Small intestine (tissue), 7 donors: ENCODE results near the gene KRTAP12-2. TPM values are rescaled to one million over a fixed set of nuclear protein-coding genes. Genes with fewer than 3 reads are reported as not detected.
"Not testable (repeated sequence)": the region's sequence is repeated elsewhere in the genome, so short reads cannot be mapped to it uniquely, and the experiment has no call there.

Experiments used
- DNase-seq, 2 donors: peaks; one replicate each; pipeline versions ENCODE4 v3.0.0 to v3.0.0-alpha.2; 2013
- FAIRE-seq: peaks from 2 replicates; lab custom pipeline; 2012; peaks lifted over from hg19 to GRCh38; lab: Jason Lieb, UNC
- H3K27ac ChIP-seq, 3 donors: one replicate each; pipeline ENCODE4 v1.5.1; 2013; ENCODE audit warnings: low read length in 2 of 3, mild to moderate bottlenecking in 2 of 3, control low read depth in 1 of 3, inconsistent platforms in 1 of 3, low read depth in 1 of 3, moderate library complexity in 1 of 3
- H3K27me3 ChIP-seq, 3 donors: one replicate each; pipeline ENCODE4 v1.6.1; 2013; ENCODE audit warnings: low read length in 3 of 3, inconsistent platforms in 1 of 3; ENCODE audit not compliant: control insufficient read depth in 3 of 3, insufficient read depth in 3 of 3
- H3K36me3 ChIP-seq, 3 donors: one replicate each; pipeline ENCODE4 v1.6.1; 2013; ENCODE audit warnings: low read length in 3 of 3, inconsistent platforms in 1 of 3, low read depth in 1 of 3, mild to moderate bottlenecking in 1 of 3, moderate library complexity in 1 of 3; ENCODE audit not compliant: control insufficient read depth in 3 of 3, insufficient read depth in 2 of 3
- H3K4me1 ChIP-seq, 3 donors: one replicate each; pipeline ENCODE4 v1.6.1; 2013; ENCODE audit warnings: low read length in 2 of 3, inconsistent platforms in 1 of 3, low read depth in 1 of 3, mild to moderate bottlenecking in 1 of 3, moderate library complexity in 1 of 3; ENCODE audit not compliant: control insufficient read depth in 3 of 3, insufficient read depth in 2 of 3
- H3K4me3 ChIP-seq, 3 donors: one replicate each; pipeline ENCODE4 v1.5.1; 2013; ENCODE audit warnings: low read length in 3 of 3, control low read depth in 1 of 3, inconsistent platforms in 1 of 3, low read depth in 1 of 3, mild to moderate bottlenecking in 1 of 3, moderate library complexity in 1 of 3
- H3K9me3 ChIP-seq, 2 donors: one replicate each; pipeline ENCODE4 v1.6.1; 2013; ENCODE audit warnings: low read depth in 1 of 2, low read length in 1 of 2; ENCODE audit not compliant: control insufficient read depth in 2 of 2, insufficient read depth in 1 of 2
- WGBS, 3 donors: extraction: QIAGEN DNeasy Blood & Tissue Kit; methylation state at CpG; one replicate each; pipeline ENCODE4 v1.1.7; 2013; 5-methylcytosine and 5-hydroxymethylcytosine counted together
- polyA plus RNA-seq, 4 donors: library from polyadenylated mRNA; stranded (reverse) in 3 of 4; unstranded in 1 of 4; fragments of 200-250 nt in 3 of 4; fragments of 120-200 nt in 1 of 4; gene quantifications; one replicate each; pipeline versions ENCODE4 v1.2.1 to v1.2.3, GENCODE V29; 2013
- donor health status: healthy with polysubstance abuse.
- donor health status: control.
- donor health status: control.
- donor health status: Bipolar disorder and iron deficiency.
- donor health status: healthy.

The KRTAP12-2 gene
- polyA plus RNA-seq, 4 donors = not detected

DNA sequence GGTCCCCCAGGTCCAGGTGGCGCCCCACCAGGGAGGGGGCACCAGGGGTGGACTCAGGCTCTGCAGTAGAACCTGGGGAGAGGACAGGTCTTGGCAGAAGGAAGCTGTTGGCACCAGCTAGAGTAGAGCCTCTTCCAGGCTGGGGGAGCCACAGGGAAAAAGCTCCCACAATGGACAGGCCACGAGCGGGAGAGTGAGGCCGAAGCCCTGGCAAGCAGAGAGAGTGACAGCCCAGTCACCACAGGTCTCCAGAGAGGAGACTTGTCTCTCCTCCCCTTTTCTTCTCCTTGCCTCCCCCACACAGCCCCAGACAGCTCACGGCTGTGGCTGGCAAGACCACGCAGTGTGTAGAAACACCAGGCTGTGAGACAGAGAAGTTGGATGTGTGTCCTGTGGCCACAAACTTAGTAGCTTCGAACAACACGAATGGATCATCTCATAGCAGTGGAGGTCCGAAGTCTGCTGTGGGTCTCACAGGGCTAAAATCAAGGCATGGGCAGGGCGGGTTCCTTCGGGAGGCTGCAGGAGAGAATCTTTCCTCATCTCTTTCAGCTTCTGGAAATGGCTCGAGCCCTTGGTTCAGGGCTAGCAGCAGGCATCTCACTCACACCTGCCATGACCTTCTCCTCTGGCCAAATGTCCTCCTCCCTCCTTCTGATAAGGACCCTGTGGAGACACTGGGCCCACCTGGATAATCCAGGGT is 15.6 kb downstream of the KRTAP12-2 start:
- Histone ChIP-seq H3K27ac (no peak overlapping the region), H3K9me3 (peaks cover 0 to 7% of the 10 kb centered on the region in 2 donors), H3K27me3 (peaks cover 0 to 2% (median 0%) of the 10 kb centered on the region in 3 donors), H3K36me3 (no peaks in the 10 kb centered on the region), H3K4me3 (no peak overlapping the region), H3K4me1 (no peaks in the 10 kb centered on the region)
- FAIRE-seq (no peak), DNase-seq (no peak)
- WGBS, 3 donors = 81 to 89% (median 84%) methylated on average over 12 of the region's 12 CpGs

DNA sequence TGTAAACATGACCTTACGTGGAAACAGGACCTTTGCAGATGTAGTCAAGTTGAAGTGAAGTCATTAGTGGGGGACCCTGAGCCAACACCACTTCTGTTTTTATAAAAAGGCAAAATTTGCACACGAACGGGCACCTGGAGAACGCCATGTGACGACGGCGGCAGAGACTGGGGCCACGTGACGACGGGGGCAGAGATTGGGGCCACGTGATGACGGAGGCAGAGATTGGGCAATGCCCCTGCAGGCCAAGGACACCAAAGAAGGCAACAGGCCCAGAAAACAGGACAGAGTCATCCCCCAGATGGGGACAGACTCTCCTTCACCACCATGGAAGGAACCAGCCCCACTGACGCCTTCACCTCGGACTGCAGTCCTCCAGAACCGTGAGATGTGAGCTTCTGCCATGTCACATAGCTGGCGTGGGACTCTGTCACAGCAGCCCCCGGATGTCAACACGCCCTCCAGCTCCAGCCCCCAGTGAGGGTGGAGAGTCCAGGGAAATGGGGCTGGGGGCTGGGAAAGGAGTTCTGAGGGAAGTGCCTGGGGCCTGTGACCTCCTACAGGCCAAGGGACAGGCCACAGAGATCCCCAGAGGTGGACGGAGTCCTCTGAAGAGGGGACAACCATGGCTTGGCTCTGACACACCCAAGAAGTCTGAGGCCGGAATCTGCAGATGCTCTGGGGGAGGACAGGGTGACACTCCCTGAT is 16.3 kb downstream of the KRTAP12-2 start:
- Histone ChIP-seq H3K36me3 (no peaks in the 10 kb centered on the region), H3K27ac (no peak overlapping the region), H3K9me3 (peaks cover 0 to 3% of the 10 kb centered on the region in 2 donors), H3K4me3 (no peak overlapping the region), H3K4me1 (no peaks in the 10 kb centered on the region), H3K27me3 (peaks cover 0 to 2% (median 0%) of the 10 kb centered on the region in 3 donors)
- FAIRE-seq (no peak), DNase-seq (no peak)
- WGBS, 3 donors = 84 to 91% (median 88%) methylated on average over 20 of the region's 20 CpGs

DNA sequence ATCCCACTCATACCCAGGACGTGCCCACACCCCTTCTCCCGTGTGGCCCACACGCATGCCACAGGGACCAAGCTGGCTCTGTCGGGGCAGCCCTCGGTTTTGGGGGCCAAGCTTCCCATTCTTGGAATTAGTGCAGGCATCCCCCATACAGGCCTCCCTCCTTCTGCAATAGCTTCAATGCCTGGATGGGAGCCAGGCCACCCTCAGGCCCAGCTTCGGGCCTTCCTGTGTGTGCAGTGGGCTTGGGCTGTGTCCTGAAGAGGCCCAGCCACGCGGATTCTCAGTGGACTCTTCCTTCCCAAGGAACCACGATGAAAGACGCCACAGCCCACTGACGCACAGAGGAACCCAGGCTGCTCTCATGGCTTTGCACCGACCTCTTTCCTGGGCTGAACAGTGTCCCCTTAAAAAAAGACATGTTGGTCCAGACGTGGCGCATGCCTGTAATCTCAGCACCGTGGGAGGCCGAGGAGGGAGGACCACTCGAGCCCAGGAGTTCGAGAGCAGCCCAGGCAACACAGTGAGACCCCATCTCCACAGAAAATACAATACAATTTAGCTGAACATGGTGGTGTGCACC is 17.1 kb downstream of the KRTAP12-2 start:
- H3K27ac ChIP-seq = no peak overlapping the region
- DNase-seq = no peak
- H3K27me3 ChIP-seq = peaks cover 0 to 2% (median 0%) of the 10 kb centered on the region in 3 donors
- no peaks in the 10 kb centered on the region for H3K4me1 ChIP-seq
- no peaks in the 10 kb centered on the region for H3K36me3 ChIP-seq
- no peak for FAIRE-seq
- peaks cover 0 to 3% of the 10 kb centered on the region in 2 donors for H3K9me3 ChIP-seq
- WGBS, 3 donors = 83 to 85% (median 83%) methylated on average over 18 of the region's 18 CpGs
- H3K4me3 ChIP-seq = no peak overlapping the region

DNA sequence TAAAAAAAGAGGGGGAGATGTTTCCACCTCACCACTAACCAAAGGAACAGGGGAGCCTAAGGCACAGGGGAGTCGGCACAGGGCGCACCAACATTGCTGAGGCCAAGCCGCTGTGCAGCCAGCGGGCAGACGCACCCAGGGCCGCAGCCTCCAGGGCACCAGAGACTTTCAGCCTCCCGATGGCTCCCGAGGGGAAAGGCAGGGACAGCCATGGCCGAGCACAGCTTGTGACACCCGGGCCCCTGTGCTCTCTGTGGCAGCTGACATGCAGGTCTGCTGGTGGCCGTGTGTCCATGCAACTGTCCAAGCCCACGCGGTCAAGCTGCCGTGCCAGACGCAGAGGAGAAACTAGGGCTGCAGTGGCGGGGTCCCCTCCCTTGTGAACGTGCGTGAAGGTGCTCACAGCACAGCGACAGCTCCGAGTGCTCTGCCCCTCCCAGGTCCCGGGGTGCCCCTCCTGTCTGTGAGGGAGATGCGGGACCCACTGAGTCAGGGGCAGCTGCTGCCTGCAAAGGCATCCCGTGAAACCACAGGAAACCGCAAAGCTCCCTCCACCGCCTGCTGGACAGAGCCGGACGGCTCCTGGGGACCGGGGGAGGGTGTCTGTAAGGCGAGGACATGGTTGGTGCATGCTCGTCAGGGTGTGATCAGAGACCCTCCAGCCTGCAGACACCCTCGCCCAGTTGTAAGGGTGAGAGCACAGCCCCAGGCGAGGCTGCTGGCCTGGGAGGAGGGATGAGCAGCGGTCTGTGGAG is 18.0 kb downstream of the KRTAP12-2 start:
- 78 to 79% (median 78%) methylated on average over 29 to 33 of the region's 33 CpGs for WGBS, 3 donors
- FAIRE-seq (no peak), DNase-seq (no peak)
- Histone ChIP-seq H3K27ac (no peak overlapping the region), H3K4me3 (no peak overlapping the region), H3K4me1 (no peaks in the 10 kb centered on the region), H3K27me3 (peaks cover 0 to 2% (median 0%) of the 10 kb centered on the region in 3 donors), H3K36me3 (no peaks in the 10 kb centered on the region), H3K9me3 (peaks cover 0 to 7% of the 10 kb centered on the region in 2 donors)

DNA sequence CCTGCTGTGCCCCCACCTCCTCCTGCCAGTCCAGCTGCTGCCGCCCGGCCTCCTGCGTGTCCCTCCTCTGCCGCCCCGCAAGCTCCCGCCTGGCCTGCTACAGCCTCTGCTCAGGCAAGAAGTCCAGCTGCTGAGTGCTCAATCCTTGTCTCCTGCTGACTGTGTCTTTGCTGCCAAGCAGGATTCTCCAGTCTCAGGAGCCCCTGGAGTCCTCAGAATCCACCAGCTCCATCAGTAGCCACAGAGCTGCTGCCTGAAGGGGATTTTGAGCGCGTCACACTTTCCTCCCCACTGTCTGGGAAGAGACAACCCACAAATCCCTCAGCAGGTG is 19.5 kb downstream of the KRTAP12-2 start:
- H3K4me1 ChIP-seq = no peaks in the 10 kb centered on the region
- no peak for FAIRE-seq
- WGBS, 3 donors = 52 to 63% (median 57%) methylated on average over 8 of the region's 8 CpGs
- no peak for DNase-seq
- no peak overlapping the region for H3K4me3 ChIP-seq
- H3K27me3 ChIP-seq = peaks cover 0 to 2% (median 0%) of the 10 kb centered on the region in 3 donors
- no peaks in the 10 kb centered on the region for H3K36me3 ChIP-seq
- peaks cover 0 to 5% of the 10 kb centered on the region in 2 donors for H3K9me3 ChIP-seq
- H3K27ac ChIP-seq = no peak overlapping the region

DNA sequence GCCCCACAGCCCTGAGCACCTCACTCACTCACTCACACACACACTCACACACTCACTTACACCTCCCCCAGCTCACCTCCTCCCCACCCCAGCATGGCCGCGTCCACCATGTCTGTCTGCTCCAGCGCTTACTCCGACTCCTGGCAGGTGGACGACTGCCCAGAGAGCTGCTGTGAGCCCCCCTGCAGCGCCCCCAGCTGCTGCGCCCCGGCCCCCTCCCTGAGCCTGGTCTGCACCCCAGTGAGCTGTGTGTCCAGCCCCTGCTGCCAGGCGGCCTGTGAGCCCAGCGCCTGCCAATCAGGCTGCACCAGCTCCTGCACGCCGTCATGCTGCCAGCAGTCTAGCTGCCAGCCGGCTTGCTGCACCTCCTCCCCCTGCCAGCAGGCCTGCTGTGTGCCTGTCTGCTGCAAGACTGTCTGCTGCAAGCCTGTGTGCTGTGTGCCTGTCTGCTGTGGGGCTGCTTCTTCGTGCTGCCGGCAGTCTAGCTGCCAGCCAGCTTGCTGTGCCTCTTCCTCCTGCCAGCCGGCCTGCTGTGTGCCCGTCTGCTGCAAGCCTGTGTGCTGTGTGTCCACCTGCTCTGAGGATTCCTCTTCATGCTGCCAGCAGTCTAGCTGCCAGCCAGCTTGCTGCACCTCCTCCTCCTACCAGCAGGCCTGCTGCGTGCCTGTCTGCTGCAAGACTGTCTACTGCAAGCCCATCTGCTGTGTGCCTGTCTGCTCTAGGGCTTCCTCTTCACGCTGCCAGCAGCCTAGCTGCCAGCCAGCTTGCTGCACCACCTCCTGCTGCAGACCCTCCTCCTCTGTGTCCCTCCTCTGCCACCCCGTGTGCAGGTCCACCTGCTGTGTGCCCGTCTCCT is 20.1 kb downstream of the KRTAP12-2 start, which contains the start of gene KRTAP10-11:
KRTAP10-11 (plus strand) TSS at position 49 of the 856 bp plus-strand sequence; CDS start at position 94, 45 bp downstream.
- WGBS, 3 donors = 65 to 74% (median 71%) methylated on average over 21 of the region's 21 CpGs
- H3K4me1 ChIP-seq, H3K27me3 ChIP-seq, H3K9me3 ChIP-seq, DNase-seq, FAIRE-seq, H3K27ac ChIP-seq, H3K36me3 ChIP-seq, H3K4me3 ChIP-seq: not testable (repeated sequence)

DNA sequence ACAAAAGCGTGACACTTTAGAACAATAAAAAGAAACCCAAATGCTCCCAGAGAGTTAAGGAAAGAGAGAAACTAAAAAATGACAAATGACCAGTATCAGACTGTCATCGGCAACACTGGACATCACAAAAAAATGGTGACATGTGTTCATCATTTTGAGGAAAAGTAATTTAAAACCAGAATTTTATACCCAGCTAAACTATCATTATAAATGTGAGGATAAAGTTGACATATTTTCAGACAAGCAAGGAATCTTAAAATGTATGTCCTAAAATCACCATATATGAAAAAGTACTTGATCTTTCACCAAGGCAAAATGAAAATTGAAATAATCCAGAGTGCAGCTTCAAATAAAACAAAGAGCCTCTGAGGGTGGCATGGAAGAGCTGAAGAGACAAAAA is 21.8 kb downstream of the KRTAP12-2 start:
- Histone ChIP-seq H3K27me3 (peaks cover 0 to 2% (median 0%) of the 10 kb centered on the region in 3 donors), H3K9me3 (peaks cover 0 to 10% of the 10 kb centered on the region in 2 donors), H3K27ac (no peak overlapping the region), H3K4me1 (no peaks in the 10 kb centered on the region), H3K36me3 (no peaks in the 10 kb centered on the region), H3K4me3 (no peak overlapping the region)
- 46 to 49% (median 47%) methylated on average over 2 of the region's 2 CpGs for WGBS, 3 donors
- DNase-seq = no peak
- no peak for FAIRE-seq
